Keratinocyte (primary cell): ENCODE results near the gene NKAP.

ENCODE experiments used
- EZH2 ChIP-seq: IDR thresholded peaks from one replicate; pipeline ENCODE4 v1.6.1; 2012; ENCODE audit warnings: inconsistent platforms, mild to moderate bottlenecking, low read length, moderate library complexity
- TF ChIP-seq, protein P1 (sequence below), 3 experiments: IDR thresholded peaks in 1 of 3; conservative IDR thresholded peaks in 1 of 3; optimal IDR thresholded peaks in 1 of 3; 2 replicates in 2 of 3; 3 replicates in 1 of 3; pipeline versions ENCODE3 to v1.5.1; 2011; ENCODE audit warnings: low read length in 3 of 3, mild to moderate bottlenecking in 3 of 3, moderate library complexity in 2 of 3, control low read depth in 1 of 3, inconsistent platforms in 1 of 3; ENCODE audit not compliant: insufficient read depth in 2 of 3; ENCODE audit errors: extremely low read depth in 1 of 3

DNA sequence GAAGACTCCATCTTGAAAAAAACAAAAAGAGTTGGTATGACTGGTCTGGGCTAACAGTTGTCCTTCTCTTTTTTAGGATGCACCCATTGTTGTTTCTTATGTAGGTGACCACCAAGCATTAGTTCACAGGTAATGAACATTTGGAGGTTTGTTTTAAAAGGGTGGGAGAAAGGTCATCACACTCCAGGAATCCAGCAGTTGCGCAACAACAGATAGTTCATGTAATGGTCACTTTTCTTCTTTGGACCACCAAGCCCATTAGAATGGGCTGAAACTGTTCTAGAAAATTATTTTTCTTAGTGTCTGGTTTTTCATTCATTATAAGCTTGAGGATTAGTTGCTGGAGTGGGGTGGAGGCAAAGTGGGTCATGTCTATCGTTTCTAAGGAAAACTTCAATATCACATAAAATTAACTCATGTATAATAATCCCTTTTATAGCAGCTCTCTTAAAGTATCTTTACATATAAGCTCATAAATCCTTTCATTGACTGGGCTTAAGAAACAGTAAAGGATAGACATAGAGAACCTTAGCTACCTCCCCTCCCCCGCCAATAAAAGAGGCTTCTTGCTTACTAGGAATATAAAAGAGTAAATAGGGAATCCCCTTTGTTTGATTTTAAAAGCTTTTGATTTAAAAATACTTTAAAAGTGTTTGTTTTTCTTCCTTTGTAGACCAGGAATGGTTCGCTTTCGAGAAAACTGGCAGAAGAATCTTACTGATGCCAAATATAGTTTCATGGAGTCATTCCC lies 23.5 kb downstream of the NKAP start:
- TF ChIP-seq, protein P1, sequence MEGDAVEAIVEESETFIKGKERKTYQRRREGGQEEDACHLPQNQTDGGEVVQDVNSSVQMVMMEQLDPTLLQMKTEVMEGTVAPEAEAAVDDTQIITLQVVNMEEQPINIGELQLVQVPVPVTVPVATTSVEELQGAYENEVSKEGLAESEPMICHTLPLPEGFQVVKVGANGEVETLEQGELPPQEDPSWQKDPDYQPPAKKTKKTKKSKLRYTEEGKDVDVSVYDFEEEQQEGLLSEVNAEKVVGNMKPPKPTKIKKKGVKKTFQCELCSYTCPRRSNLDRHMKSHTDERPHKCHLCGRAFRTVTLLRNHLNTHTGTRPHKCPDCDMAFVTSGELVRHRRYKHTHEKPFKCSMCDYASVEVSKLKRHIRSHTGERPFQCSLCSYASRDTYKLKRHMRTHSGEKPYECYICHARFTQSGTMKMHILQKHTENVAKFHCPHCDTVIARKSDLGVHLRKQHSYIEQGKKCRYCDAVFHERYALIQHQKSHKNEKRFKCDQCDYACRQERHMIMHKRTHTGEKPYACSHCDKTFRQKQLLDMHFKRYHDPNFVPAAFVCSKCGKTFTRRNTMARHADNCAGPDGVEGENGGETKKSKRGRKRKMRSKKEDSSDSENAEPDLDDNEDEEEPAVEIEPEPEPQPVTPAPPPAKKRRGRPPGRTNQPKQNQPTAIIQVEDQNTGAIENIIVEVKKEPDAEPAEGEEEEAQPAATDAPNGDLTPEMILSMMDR (optimal IDR thresholded peaks at IDR 0.05 in 1 of 3, IDR thresholded peaks at IDR 0.05 in 1 of 3, conservative IDR thresholded peaks at IDR 0.05 in 1 of 3; ENCODE audit: extremely low read depth in 1 of 3, insufficient read depth in 2 of 3, low read length in 3 of 3) = no peak
- TF ChIP-seq EZH2 = no peak
